GM18861 (cell line): Measurements from ENCODE around the gene NMNAT3.

Experiments
- ATAC-seq: cut with Tn5 transposase; IDR thresholded peaks from one replicate; pipeline ENCODE4 v1.9.1; 2021; ENCODE audit not compliant: unreplicated experiment

NMNAT3 gene

DNA sequence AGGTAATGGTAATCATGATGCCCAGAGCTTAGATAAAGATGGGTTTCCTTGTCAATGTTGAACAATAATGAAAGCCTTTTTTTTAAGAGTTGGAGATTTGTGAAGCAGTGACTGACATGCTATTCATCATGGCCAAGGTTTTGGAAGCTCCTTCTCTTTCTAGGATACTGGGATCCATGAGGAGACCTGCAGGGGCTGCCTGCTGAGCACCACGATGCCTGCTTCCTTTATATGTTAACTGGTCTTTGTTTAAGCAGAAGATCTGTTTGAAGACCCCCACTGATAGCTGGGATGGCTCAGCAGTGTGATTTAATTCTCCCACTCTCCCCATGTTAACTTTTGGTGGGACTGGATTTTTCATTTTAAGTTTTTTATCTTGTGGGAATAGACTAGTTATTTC is 154.1 kb downstream of the NMNAT3 start:
- no peak for ATAC-seq

DNA sequence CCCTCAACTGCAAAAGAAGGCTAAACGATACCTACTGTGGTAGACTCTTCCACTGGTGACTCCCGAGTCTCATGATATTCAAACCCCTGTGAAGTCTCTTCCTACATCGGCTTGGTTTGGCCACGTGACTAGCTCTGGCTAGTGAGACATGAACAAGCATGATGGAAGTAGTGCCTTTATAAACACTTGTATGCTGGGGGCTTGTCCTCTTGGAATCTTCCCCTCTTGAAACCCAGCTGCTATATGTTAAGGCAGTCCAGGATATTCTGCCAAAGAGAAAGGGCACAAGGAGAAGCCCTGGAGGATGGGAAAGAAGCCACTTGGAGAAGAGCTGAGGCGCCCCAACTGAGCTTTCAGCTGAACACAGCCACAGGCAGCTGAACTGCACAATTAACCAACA is 154.6 kb downstream of the NMNAT3 start:
- ATAC-seq = no peak

DNA sequence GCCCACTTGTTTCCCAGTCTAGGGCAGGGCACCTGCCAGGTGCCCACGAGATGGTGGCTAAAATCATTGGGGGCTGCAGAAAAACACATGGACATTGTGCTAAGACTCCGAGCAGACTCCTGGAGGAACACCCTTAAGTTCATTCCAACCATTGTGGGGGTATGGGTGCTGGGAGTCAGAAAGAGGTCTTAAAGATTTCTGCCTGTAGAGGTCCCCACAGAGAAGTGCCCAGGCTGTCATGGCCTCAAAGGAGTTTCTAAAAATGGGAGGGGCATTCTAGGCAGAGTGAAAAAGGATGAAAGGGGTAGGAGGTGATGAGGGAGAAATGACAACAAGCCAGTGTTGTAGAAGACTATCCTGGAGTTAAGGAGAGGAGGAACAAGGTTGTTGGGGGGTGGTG is 155.4 kb downstream of the NMNAT3 start:
- no peak for ATAC-seq

DNA sequence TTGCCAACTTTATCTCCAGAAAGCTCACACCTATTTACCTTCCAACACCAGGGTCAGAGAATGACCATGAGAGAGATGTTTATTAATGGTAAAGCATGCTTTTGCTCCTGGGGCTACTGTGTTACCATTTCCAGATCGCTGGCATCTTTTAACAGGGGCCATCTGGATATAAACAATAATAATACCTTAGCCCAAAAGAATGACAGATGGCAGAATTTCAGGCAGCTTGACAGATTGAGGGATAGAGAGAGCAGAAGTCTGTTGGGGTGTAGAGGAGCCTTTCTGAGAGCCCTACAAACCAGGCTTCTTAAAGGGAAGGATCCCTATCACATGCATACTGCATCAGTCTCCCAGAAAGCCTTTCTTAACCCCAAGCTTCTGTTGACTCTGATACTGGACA is 156.0 kb downstream of the NMNAT3 start:
- ATAC-seq = no peak

DNA sequence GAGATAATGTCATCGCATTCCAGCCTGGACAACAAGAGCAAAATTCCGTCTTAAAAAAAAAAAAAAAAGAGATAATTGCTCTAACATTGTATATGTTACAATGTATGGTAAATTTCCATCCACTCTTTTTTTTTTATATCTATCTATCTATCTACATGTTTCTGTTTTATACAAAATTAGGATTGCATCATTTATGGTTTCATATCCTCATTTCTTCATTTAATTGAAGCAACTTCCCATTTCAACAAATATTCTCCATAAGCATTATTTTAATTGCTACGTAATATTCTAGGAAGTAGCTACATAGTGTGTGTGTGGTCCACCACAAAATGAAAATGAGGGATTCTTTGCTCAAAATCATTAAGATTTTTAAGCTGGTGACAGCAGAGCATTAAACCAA is 156.6 kb downstream of the NMNAT3 start:
- no peak for ATAC-seq

DNA sequence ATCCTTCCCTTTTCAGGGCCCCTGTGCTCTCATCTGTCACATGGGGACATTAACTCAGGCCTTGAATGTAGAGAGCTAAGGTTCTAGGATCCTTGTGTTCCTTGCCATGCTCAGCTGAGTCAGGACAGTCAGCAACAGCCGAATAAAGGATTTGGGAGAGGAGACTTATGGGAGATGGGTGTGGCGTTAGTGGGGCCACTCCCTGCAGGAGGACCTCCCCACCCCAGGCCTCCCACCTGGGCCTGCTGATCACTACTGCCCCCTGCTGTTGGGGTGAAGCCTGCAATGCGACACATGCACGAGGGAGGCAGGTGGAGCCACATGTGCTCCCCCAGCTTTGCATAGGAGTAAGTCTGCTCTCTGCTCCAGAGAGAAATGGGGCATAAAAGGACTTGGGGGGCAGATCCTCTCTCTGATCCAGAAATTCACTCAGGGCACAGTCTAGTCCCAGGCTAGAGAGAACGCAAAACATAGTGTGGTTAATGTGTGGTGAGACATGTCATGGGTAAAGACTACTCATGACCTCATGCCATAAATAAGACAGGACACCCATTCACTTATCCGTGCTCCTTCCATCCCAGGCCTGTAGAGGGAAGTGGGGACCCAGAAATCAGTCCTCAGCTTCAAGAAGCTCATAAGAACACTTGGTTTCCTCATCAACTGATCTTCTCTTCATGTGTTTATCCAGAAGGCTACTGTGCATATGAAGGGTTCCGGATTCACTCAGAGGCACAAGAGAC is 157.6 kb downstream of the NMNAT3 start:
- no peak for ATAC-seq

DNA sequence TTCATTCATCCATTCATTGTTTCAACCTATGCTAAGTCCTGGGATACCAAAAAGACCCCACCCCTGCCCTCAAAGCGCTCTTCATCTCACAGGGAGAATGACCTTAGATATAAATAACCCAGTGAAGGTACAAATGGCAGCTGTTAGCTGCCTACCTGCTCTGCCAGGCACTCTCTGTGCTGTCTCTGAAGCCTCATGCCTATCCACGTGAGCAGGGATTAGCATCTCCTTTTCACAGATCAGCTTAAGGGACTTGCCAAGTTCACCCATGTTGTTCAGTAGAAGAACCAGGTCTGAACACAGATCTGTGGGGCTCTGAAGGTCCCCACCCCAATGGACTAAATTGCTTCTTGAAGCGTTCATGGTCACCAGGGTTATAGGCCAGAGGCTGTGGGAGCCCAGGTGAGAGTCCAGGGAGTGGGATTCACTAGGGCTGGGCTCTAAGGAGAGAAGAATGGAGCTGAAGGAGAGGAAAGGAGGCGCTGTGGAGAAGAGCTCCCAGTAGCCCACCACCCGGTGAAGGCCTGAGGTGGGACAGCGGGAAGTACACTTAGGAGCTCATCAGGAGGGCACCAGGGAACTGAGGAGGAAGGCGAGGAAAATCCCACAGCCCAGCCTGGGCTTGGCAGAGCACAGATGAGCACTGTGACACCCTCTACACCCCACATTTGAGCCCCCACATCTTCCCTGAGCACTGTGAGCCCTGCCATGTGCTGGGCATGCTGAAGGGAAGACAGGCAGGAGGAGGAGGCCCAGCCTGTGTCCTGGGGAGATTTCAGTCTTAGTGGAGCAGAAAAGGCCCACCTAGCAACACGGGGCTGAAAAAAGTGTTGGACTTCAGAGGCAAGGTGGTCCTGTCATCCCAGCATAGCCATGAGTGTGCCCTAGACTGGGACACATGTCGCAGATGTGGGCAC is 158.6 kb downstream of the NMNAT3 start:
- ATAC-seq = no peak

DNA sequence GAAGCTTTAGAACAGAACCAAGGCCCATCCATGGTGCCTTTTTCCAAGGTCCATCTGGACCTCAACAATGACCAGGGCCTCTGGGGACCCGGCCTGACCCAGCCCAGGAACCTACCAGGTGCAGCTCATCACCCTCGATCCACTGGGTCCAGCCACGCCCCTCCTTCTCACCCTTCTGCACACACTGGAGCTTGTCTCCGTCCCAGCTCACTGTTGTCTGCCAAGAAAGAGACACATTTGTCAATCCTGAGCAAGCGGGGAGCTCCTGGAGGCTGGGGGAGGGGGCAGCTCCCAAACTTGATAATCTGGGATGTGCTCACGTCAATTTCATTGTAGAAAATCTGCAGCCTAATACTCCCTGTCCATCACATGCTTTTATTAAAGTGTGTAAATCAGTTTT is 159.5 kb downstream of the NMNAT3 start:
- ATAC-seq = no peak

DNA sequence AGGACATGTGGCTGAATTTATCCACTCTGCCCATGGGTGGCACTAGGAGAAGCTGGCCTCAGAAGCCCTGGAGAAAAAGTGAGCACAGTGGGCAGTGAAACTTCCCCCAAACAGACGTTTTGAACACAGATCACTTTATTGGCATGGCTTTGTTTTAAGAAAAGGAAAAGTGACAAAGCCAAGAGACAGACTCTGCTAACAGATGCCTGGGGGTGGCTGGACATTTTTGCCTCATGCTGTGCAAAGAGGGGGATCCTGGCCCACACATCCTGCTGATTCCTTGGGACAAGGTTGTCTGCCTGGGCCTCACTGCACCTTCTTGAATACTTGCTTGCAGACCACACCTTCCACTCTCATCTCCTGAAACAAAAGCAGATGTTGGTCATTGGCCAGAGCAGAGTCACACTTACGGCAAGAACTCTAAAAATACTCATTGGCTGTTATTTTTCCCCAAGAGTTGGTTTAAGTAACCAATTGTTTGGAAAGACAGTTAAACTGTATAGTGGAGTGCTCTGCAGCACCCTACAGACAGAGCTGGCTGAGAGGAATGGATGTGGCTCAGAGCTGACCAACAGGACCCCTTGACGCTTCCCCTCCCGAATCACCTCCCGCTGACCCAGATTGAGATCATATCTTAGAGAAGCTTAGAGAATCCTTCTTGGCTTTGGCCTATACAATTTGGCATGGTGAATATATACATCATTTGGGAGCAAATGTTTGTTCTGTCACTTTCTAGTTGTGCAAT is 160.3 kb downstream of the NMNAT3 start:
- ATAC-seq = no peak

DNA sequence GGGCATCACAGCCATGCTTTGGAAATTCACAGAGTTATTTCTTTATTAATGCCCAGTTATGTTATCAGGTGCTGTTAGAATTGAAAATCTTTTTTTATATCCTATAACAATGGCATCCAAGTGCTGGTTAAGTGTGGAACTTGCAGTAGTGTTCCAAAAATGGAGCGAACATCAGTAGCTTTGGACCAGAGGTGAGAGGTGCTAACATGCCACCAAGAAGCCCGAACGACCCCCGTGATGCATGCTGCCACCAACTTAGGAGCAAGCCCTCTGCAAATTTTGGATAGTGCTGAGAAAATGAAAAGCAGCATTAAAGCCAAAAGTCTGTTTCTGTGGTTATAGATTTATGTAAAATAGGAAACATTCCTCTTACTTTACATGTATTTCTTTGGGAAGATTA is 163.0 kb downstream of the NMNAT3 start:
- no peak for ATAC-seq
